MM.1S (cell line): ENCODE data around the gene NYNRIN.
A peak's percentile ranks its signal among the peaks of the same experiment; 100 is the strongest.

Source experiments
- DNase-seq: peaks from one replicate; pipeline ENCODE4 v3.0.0-alpha.2; 2015
- H2AFZ ChIP-seq: fragments of 300-600 bp; sonication (generic); 2 replicates; pipeline ENCODE4 v1.6.0; 2016; ENCODE audit warnings: antibody characterized with exemption, low read length
- H3F3A ChIP-seq: fragments of 300-600 bp; sonication (generic); 2 replicates; pipeline ENCODE4 v1.6.1; 2016; ENCODE audit warnings: mild to moderate bottlenecking, antibody characterized with exemption, low read length, moderate library complexity, mixed read lengths; ENCODE audit not compliant: insufficient read depth
- H3K27ac ChIP-seq: fragments of 300-600 bp; sonication (generic); 2 replicates; pipeline ENCODE4 v1.5.1; 2016; ENCODE audit warnings: mild to moderate bottlenecking, low read length
- H3K27me3 ChIP-seq: fragments of 300-600 bp; sonication (generic); replicated peaks from 2 replicates; pipeline ENCODE4 v1.6.0; 2016; ENCODE audit warnings: low read length; ENCODE audit not compliant: insufficient read depth
- H3K36me3 ChIP-seq: fragments of 300-600 bp; sonication (generic); replicated peaks from 2 replicates; pipeline ENCODE4 v1.6.1; 2016; ENCODE audit warnings: mild to moderate bottlenecking, low read length, mixed read lengths; ENCODE audit not compliant: insufficient read depth
- H3K4me1 ChIP-seq: fragments of 300-600 bp; sonication (generic); 2 replicates; pipeline ENCODE4 v1.6.1; 2016; ENCODE audit warnings: low read length, mixed read lengths
- H3K4me2 ChIP-seq: fragments of 300-600 bp; sonication (generic); 2 replicates; pipeline ENCODE4 v1.6.0; 2016; ENCODE audit warnings: low read depth, low read length
- H3K4me3 ChIP-seq: fragments of 300-600 bp; sonication (generic); 2 replicates; pipeline ENCODE4 v1.5.1; 2016; ENCODE audit warnings: low read length, mixed read lengths
- H3K79me2 ChIP-seq: fragments of 300-600 bp; sonication (generic); 2 replicates; pipeline ENCODE4 v1.6.1; 2016; ENCODE audit warnings: mixed run types, low read length, mixed read lengths
- H3K9ac ChIP-seq: fragments of 300-600 bp; sonication (generic); 2 replicates; pipeline ENCODE4 v1.6.1; 2016; ENCODE audit warnings: low read length, mixed read lengths
- H3K9me2 ChIP-seq: fragments of 300-600 bp; sonication (generic); replicated peaks from 2 replicates; pipeline ENCODE4 v1.6.1; 2016; ENCODE audit warnings: mild to moderate bottlenecking, low read length, mixed read lengths; ENCODE audit not compliant: insufficient read depth
- H3K9me3 ChIP-seq: fragments of 300-600 bp; sonication (generic); replicated peaks from 2 replicates; pipeline ENCODE4 v1.6.1; 2016; ENCODE audit warnings: mild to moderate bottlenecking, low read length, mixed read lengths; ENCODE audit not compliant: insufficient read depth
- H4K20me1 ChIP-seq: fragments of 300-600 bp; sonication (generic); 2 replicates; pipeline ENCODE4 v1.6.1; 2016; ENCODE audit warnings: mild to moderate bottlenecking, low read length, moderate library complexity, mixed read lengths; ENCODE audit not compliant: insufficient read depth
- CTCF ChIP-seq: fragments of 300-600 bp; sonication (generic); IDR thresholded peaks from 2 replicates; pipeline ENCODE4 v1.5.1; 2016; ENCODE audit warnings: antibody characterized with exemption, low read length, mixed read lengths
- EZH2 ChIP-seq: fragments of 300-600 bp; sonication (generic); optimal IDR thresholded peaks from 2 replicates; pipeline ENCODE3; 2017; ENCODE audit warnings: low read depth, mild to moderate bottlenecking, antibody characterized with exemption, low read length, mixed read lengths
- EZH2phosphoT487 ChIP-seq: fragments of 300-600 bp; sonication (generic); IDR thresholded peaks from 2 replicates; pipeline ENCODE4 v1.6.1; 2018; ENCODE audit warnings: antibody characterized with exemption, low read length

Gene NYNRIN

DNA sequence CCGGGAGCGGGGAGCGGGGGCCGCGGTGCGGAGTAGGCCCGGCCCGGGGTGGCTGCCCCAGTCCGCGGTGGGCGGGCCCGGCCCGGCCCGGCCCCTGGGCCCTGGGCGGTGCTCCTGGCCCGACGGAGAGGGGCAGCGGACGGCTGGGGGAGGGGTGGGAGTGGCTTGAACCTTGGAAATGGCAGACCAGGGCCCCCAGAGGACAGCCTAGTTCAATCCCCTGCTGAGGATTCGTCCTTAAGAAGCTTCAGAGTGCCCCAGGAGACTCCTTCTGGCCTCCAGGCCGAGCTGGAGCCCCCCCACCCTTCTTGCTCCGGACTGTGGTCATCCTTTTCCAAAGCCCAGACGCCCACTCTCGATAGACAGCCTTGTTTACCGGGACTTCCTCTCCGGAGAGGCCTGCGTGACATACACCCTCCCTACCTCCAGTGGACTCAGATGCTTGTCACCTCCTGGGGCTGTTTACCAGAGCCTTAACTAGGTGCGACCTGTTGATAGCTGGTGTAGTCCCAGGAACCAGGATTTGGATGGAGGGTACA lies 31.4 kb downstream of the NYNRIN start:
- no peak for TF ChIP-seq CTCF
- Histone ChIP-seq H3K4me1 (peaks cover 11% of the 10 kb centered on the region; the same call in 1 of the 2 replicates), H2AFZ (no peak overlapping the region)

DNA sequence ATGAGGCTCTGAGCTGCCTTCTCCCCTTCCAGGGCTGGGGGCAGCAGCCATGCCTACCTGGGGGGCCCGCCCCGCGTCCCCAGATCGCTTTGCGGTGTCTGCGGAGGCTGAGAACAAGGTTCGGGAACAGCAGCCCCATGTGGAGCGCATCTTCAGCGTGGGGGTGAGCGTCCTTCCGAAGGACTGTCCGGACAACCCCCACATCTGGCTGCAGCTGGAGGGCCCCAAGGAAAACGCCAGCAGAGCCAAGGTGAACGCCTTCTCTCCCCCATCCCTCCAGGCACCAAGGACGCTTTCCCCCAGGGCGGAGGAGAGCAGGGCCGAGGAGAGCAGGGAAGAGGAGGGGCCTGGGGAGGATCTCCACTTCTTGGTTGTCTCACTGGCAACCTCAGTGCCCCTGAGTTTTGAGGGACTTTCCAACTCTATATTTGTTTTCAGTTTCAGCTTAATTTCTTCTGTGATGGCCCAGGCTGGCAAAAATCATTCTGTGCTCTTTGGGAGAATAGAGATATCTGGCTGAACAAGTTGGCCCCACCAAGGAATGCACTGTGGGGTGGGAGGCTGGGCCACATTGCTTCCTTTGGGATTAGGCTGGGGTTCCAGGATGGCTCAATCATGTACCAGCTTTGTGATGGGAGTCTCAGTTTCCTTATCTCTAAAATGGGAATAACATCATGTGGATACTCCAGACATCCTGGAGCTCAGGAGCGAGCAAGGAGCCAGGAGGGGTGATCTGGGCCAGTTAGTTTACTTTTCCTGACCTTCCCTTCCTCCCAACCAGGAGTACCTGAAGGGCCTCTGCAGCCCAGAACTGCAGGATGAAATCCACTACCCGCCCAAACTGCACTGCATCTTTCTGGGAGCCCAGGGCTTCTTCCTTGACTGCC lies 32.1 kb downstream of the NYNRIN start:
- TF ChIP-seq CTCF (no peak), EZH2 (no peak)

More for the DNA sequence above, 31.4 kb downstream of the NYNRIN start:
- Histone ChIP-seq H3F3A (peaks cover 14% of the 10 kb centered on the region), H3K9me3 (no peaks in the 10 kb centered on the region), H3K4me3 (peak overlapping the region; percentile 75), H3K36me3 (no peaks in the 10 kb centered on the region), H3K79me2 (peaks cover 23% of the 10 kb centered on the region), H3K9me2 (no peaks in the 10 kb centered on the region), H3K9ac (peak overlapping the region; percentile 94), H3K27me3 (no peaks in the 10 kb centered on the region), H3K27ac (peak overlapping the region; percentile 90), H4K20me1 (no peaks in the 10 kb centered on the region), H3K4me2 (peak overlapping the region; percentile 92; the same call in 1 of the 2 replicates)
- peak; percentile 49 for DNase-seq

GRCh38 chr14:24431569-24432258 lies 32.9 kb downstream of the NYNRIN start:
- H3K36me3 ChIP-seq, result no peaks in the 10 kb centered on the region
- H2AFZ ChIP-seq, result no peak overlapping the region
- peaks cover 14% of the 10 kb centered on the region for H3F3A ChIP-seq
- H3K4me1 ChIP-seq, result peaks cover 10% of the 10 kb centered on the region; the same call in 1 of the 2 replicates
- H3K4me3 ChIP-seq, result peak overlapping the region; percentile 75
- DNase-seq, result peak; percentile 86
- H3K9me3 ChIP-seq, result no peaks in the 10 kb centered on the region
- H3K9me2 ChIP-seq, result no peaks in the 10 kb centered on the region
- H3K27me3 ChIP-seq, result no peaks in the 10 kb centered on the region
- H3K27ac ChIP-seq, result peak overlapping the region; percentile 90
- peaks cover 23% of the 10 kb centered on the region for H3K79me2 ChIP-seq
- H3K9ac ChIP-seq, result peak overlapping the region; percentile 94
- TF ChIP-seq EZH2phosphoT487 (no peak), CTCF (peak; percentile 82)
- H4K20me1 ChIP-seq, result no peaks in the 10 kb centered on the region
- H3K4me2 ChIP-seq, result peak overlapping the region; percentile 92

More for the DNA sequence above, 32.1 kb downstream of the NYNRIN start:
- DNase-seq, result peak; percentile 75
- peak overlapping the region; percentile 94 for H3K9ac ChIP-seq
- peaks cover 14% of the 10 kb centered on the region for H3F3A ChIP-seq
- H3K9me2 ChIP-seq, result no peaks in the 10 kb centered on the region
- H3K27ac ChIP-seq, result peak overlapping the region; percentile 90
- H3K79me2 ChIP-seq, result peaks cover 23% of the 10 kb centered on the region
- peaks cover 7% of the 10 kb centered on the region; the same call in 1 of the 2 replicates for H3K4me1 ChIP-seq
- no peaks in the 10 kb centered on the region for H3K9me3 ChIP-seq
- peak overlapping the region; percentile 75 for H3K4me3 ChIP-seq
- H2AFZ ChIP-seq, result no peak overlapping the region
- H3K4me2 ChIP-seq, result peak overlapping the region; percentile 92
- no peaks in the 10 kb centered on the region for H4K20me1 ChIP-seq
- H3K36me3 ChIP-seq, result no peaks in the 10 kb centered on the region
- no peaks in the 10 kb centered on the region for H3K27me3 ChIP-seq
